ENCODE data around the gene CD93. TPM values are rescaled to one million over a fixed set of nuclear protein-coding genes. Genes with fewer than 3 reads are reported as not detected.

CD93 gene, protein sequence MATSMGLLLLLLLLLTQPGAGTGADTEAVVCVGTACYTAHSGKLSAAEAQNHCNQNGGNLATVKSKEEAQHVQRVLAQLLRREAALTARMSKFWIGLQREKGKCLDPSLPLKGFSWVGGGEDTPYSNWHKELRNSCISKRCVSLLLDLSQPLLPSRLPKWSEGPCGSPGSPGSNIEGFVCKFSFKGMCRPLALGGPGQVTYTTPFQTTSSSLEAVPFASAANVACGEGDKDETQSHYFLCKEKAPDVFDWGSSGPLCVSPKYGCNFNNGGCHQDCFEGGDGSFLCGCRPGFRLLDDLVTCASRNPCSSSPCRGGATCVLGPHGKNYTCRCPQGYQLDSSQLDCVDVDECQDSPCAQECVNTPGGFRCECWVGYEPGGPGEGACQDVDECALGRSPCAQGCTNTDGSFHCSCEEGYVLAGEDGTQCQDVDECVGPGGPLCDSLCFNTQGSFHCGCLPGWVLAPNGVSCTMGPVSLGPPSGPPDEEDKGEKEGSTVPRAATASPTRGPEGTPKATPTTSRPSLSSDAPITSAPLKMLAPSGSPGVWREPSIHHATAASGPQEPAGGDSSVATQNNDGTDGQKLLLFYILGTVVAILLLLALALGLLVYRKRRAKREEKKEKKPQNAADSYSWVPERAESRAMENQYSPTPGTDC
- polyA plus RNA-seq (2013, experiment 1 of 2) = under 0.01 TPM
- 0.01 TPM for polyA plus RNA-seq (2013, experiment 2 of 2)

DNA sequence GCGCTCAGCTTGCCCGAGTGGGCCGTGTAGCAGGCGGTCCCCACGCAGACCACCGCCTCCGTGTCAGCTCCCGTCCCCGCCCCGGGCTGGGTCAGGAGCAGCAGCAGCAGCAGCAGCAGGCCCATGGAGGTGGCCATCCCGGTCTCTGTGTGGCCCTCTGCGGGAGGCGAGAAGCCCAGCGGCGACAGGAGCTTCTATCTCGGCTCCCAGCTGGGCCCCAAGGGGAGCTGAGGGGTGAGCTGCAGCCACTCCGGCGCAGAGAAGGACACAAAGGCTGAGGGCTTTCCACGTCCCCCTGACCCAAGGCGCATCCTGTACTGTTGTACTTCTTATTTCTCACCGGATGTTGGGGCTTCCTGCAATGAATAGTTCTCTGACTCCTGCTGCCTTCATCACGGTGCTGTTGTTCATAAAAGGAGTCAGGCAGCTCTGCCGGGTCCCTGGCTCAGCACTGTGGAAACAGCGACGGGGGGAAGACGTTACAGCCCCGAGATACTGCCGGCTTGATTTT, at the start of gene CD93:
Gene CD93 (minus strand): TSS at position 269 of the 511 bp plus-strand sequence. CDS start 132 bp downstream, at position 137.
- Histone ChIP-seq H2BK15ac (ENCODE audit: low read length) (peak within 1 kb of the TSS; percentile 81), H3K27ac (replicated peaks; ENCODE audit: low read length) (no peak within 1 kb of the TSS), H3K4me3 (ENCODE audit: low read length in 2 of 2) (no peak within 1 kb of the TSS), H2BK120ac (ENCODE audit: low read depth, low read length) (no peak within 1 kb of the TSS), H3K23ac (ENCODE audit: low read depth, low read length, poor library complexity) (peak within 1 kb of the TSS; percentile 70), H4K8ac (ENCODE audit: low read depth, low read length) (no peak within 1 kb of the TSS), H3K79me1 (ENCODE audit: low read depth, low read length) (no peaks in the 10 kb centered on the region), H3K4me1 (ENCODE audit: control insufficient read depth in 2 of 2, insufficient read depth in 1 of 2, low read depth in 1 of 2, low read length in 2 of 2) (peaks cover 0 to 3% of the 10 kb centered on the region in 2 donors), H3K9ac (ENCODE audit: low read depth, low read length, poor library complexity) (no peak within 1 kb of the TSS), H2AFZ (ENCODE audit: low read length) (peak within 1 kb of the TSS; percentile 65), H4K91ac (ENCODE audit: low read depth, low read length, poor library complexity) (peak within 1 kb of the TSS; percentile 16), H2BK5ac (ENCODE audit: low read length) (no peak within 1 kb of the TSS), H3K4me2 (ENCODE audit: insufficient read depth, low read length, poor library complexity, severe bottlenecking) (no peak within 1 kb of the TSS), H3K36me3 (replicated peaks in 1 of 2; ENCODE audit: control insufficient read depth in 2 of 2, insufficient read depth in 2 of 2, low read length in 2 of 2) (no peaks in the 10 kb centered on the region), H3K18ac (ENCODE audit: low read length) (peak within 1 kb of the TSS; percentile 89), H3K4ac (ENCODE audit: low read length) (no peak within 1 kb of the TSS), H2BK12ac (ENCODE audit: low read length) (peak within 1 kb of the TSS; percentile 53), H2AK5ac (ENCODE audit: low read depth, low read length) (peak within 1 kb of the TSS; percentile 47), H3K27me3 (ENCODE audit: control insufficient read depth in 3 of 3, insufficient read depth in 3 of 3, low read depth in 1 of 3, low read length in 3 of 3) (no peaks in the 10 kb centered on the region), H3K9me3 (replicated peaks in 1 of 2; ENCODE audit: control insufficient read depth in 2 of 2, insufficient read depth in 1 of 2, low read depth in 1 of 2, low read length in 2 of 2) (no peaks in the 10 kb centered on the region), H3K14ac (ENCODE audit: low read length) (peak within 1 kb of the TSS; percentile 78)
- no CpG with 5 or more reads among the region's 28 CpGs for WGBS, 2 donors (ENCODE audit: extremely low coverage in 2 of 2, insufficient read length in 2 of 2, insufficient replicate concordance in 1 of 2)
- no peak for DNase-seq (ENCODE audit: low spot score)

- H2BK12ac ChIP-seq (ENCODE audit: low read length) = no peak overlapping the region
- no peak for DNase-seq (ENCODE audit: low spot score)
- H3K4me2 ChIP-seq (ENCODE audit: insufficient read depth, low read length, poor library complexity, severe bottlenecking) = no peak overlapping the region
- no peak overlapping the region for H2AK5ac ChIP-seq (ENCODE audit: low read depth, low read length)
- H3K36me3 ChIP-seq (replicated peaks in 1 of 2; ENCODE audit: control insufficient read depth in 2 of 2, insufficient read depth in 2 of 2, low read length in 2 of 2) = no peaks in the 10 kb centered on the region
- H3K4me3 ChIP-seq (ENCODE audit: low read length in 2 of 2) = no peak overlapping the region
- no peak overlapping the region for H4K8ac ChIP-seq (ENCODE audit: low read depth, low read length)
- H2BK5ac ChIP-seq (ENCODE audit: low read length) = no peak overlapping the region
- peaks cover 0 to 14% of the 10 kb centered on the region in 2 donors for H3K4me1 ChIP-seq (ENCODE audit: control insufficient read depth in 2 of 2, insufficient read depth in 1 of 2, low read depth in 1 of 2, low read length in 2 of 2)
- no peaks in the 10 kb centered on the region for H3K9me3 ChIP-seq (replicated peaks in 1 of 2; ENCODE audit: control insufficient read depth in 2 of 2, insufficient read depth in 1 of 2, low read depth in 1 of 2, low read length in 2 of 2)
- H3K9ac ChIP-seq (ENCODE audit: low read depth, low read length, poor library complexity) = no peak overlapping the region
- no peak overlapping the region for H3K14ac ChIP-seq (ENCODE audit: low read length)
- H2BK15ac ChIP-seq (ENCODE audit: low read length) = no peak overlapping the region
- WGBS, 2 donors (ENCODE audit: extremely low coverage in 2 of 2, insufficient read length in 2 of 2, insufficient replicate concordance in 1 of 2) = no CpG with 5 or more reads among the region's 8 CpGs
- no peak overlapping the region for H3K4ac ChIP-seq (ENCODE audit: low read length)
- no peak overlapping the region for H3K18ac ChIP-seq (ENCODE audit: low read length)
- H3K27ac ChIP-seq (replicated peaks; ENCODE audit: low read length) = no peak overlapping the region
- no peak overlapping the region for H2BK120ac ChIP-seq (ENCODE audit: low read depth, low read length)
- H3K79me1 ChIP-seq (ENCODE audit: low read depth, low read length) = no peaks in the 10 kb centered on the region
- H4K91ac ChIP-seq (ENCODE audit: low read depth, low read length, poor library complexity) = no peak overlapping the region
- no peaks in the 10 kb centered on the region for H3K27me3 ChIP-seq (ENCODE audit: control insufficient read depth in 3 of 3, insufficient read depth in 3 of 3, low read depth in 1 of 3, low read length in 3 of 3)
- peak overlapping the region; percentile 84 for H2AFZ ChIP-seq (ENCODE audit: low read length)
- no peak overlapping the region for H3K23ac ChIP-seq (ENCODE audit: low read depth, low read length, poor library complexity)
Measured at GRCh38 chr20:23133560-23133998, 47.5 kb upstream of the CD93 start.

DNA sequence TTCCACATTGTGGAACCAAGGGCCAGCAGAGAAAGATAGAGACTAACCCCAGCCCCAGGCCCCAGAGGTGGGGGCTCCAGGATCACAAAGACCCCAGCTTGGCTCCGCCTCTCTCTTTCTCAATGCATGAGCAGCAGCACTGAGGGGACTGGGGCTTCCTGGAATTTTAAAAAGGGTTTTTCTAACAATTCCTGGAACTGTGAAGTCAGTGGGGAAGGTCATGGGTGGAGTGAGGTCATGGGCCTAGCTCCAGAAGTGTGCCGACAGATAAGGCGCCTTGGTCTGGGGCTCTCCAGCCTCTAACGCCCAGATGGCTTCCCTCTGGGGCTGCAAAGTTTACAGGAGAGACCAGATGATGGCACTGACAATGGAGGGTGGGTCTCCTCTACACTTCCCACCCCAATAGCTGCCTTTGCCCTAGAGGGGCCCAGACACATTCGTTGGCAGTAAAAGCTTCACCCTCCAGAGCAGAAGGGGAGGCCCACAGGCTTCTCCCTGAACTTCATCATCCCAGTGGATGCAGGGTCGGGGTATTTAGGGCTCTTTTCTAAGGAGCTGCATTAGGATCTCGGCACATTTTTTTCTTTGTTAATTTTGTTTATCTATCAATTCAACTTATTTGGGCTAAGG, 46.9 kb upstream of the CD93 start:
- Histone ChIP-seq H3K36me3 (replicated peaks in 1 of 2; ENCODE audit: control insufficient read depth in 2 of 2, insufficient read depth in 2 of 2, low read length in 2 of 2) (no peaks in the 10 kb centered on the region), H3K79me1 (ENCODE audit: low read depth, low read length) (no peaks in the 10 kb centered on the region), H2BK120ac (ENCODE audit: low read depth, low read length) (no peak overlapping the region), H3K4me1 (ENCODE audit: control insufficient read depth in 2 of 2, insufficient read depth in 1 of 2, low read depth in 1 of 2, low read length in 2 of 2) (peaks cover 0 to 14% of the 10 kb centered on the region in 2 donors), H2BK15ac (ENCODE audit: low read length) (no peak overlapping the region), H3K23ac (ENCODE audit: low read depth, low read length, poor library complexity) (no peak overlapping the region), H3K14ac (ENCODE audit: low read length) (no peak overlapping the region), H4K91ac (ENCODE audit: low read depth, low read length, poor library complexity) (no peak overlapping the region), H3K9me3 (replicated peaks in 1 of 2; ENCODE audit: control insufficient read depth in 2 of 2, insufficient read depth in 1 of 2, low read depth in 1 of 2, low read length in 2 of 2) (no peaks in the 10 kb centered on the region), H4K8ac (ENCODE audit: low read depth, low read length) (no peak overlapping the region), H2AK5ac (ENCODE audit: low read depth, low read length) (no peak overlapping the region), H2AFZ (ENCODE audit: low read length) (peak overlapping the region; percentile 84), H3K18ac (ENCODE audit: low read length) (peak overlapping the region; percentile 32), H2BK5ac (ENCODE audit: low read length) (no peak overlapping the region), H3K27me3 (ENCODE audit: control insufficient read depth in 3 of 3, insufficient read depth in 3 of 3, low read depth in 1 of 3, low read length in 3 of 3) (no peaks in the 10 kb centered on the region), H3K4me2 (ENCODE audit: insufficient read depth, low read length, poor library complexity, severe bottlenecking) (no peak overlapping the region), H3K4me3 (ENCODE audit: low read length in 2 of 2) (no peak overlapping the region), H3K9ac (ENCODE audit: low read depth, low read length, poor library complexity) (no peak overlapping the region), H3K4ac (ENCODE audit: low read length) (no peak overlapping the region), H2BK12ac (ENCODE audit: low read length) (no peak overlapping the region), H3K27ac (replicated peaks; ENCODE audit: low read length) (no peak overlapping the region)
- no CpG with 5 or more reads among the region's 7 CpGs for WGBS, 2 donors (ENCODE audit: extremely low coverage in 2 of 2, insufficient read length in 2 of 2, insufficient replicate concordance in 1 of 2)
- DNase-seq (ENCODE audit: low spot score) = no peak

All from neuronal stem cell (in vitro differentiated cells).